ENCODE measurements around the gene GFER. TPM values are rescaled to one million over a fixed set of nuclear protein-coding genes. Genes with fewer than 3 reads are reported as not detected.

Gene GFER
- total RNA-seq, 1 experiment from 2014 or later, result 26.1 TPM

- no peak for DNase-seq (ENCODE audit: extremely low read depth, low read depth)
These were observed 5.5 kb downstream of the GFER start, which contains the start of gene SYNGR3 for GRCh38 chr16:1989209-1990100. Gene SYNGR3 (plus strand): TSS chr16:1989970. CDS start chr16:1990103, 133 bp downstream.

GRCh38 chr16:1990101-1990350 lies 6.0 kb downstream of the GFER start:
- no peak for DNase-seq (ENCODE audit: extremely low read depth, low read depth)

- no peak for DNase-seq (ENCODE audit: extremely low read depth, low read depth)
These were observed 6.5 kb downstream of the GFER start for GRCh38 chr16:1990351-1991134.

- no peak for DNase-seq (ENCODE audit: extremely low read depth, low read depth)
These were observed 7.2 kb downstream of the GFER start for GRCh38 chr16:1991135-1991551.

- no peak for DNase-seq (ENCODE audit: extremely low read depth, low read depth)
These were observed 7.6 kb downstream of the GFER start for GRCh38 chr16:1991588-1991947.

GRCh38 chr16:1991948-1992703 lies 8.1 kb downstream of the GFER start:
- DNase-seq (ENCODE audit: extremely low read depth, low read depth), result peak; percentile 89

- DNase-seq (ENCODE audit: extremely low read depth, low read depth), result no peak
These were observed 8.8 kb downstream of the GFER start for GRCh38 chr16:1992704-1993317.

- DNase-seq (ENCODE audit: extremely low read depth, low read depth), result no peak
These were observed 9.7 kb downstream of the GFER start for GRCh38 chr16:1993731-1994131.

GRCh38 chr16:1997494-1998359 lies 13.7 kb downstream of the GFER start:
- no peak for DNase-seq (ENCODE audit: extremely low read depth, low read depth)

GRCh38 chr16:1998360-1998835 lies 14.4 kb downstream of the GFER start:
- DNase-seq (ENCODE audit: extremely low read depth, low read depth), result no peak

GRCh38 chr16:1998852-1999801 lies 15.1 kb downstream of the GFER start:
- no peak for DNase-seq (ENCODE audit: extremely low read depth, low read depth)

GRCh38 chr16:1999866-2000514 lies 16.0 kb downstream of the GFER start:
- DNase-seq (ENCODE audit: extremely low read depth, low read depth), result no peak

GRCh38 chr16:2001035-2001434 lies 17.0 kb downstream of the GFER start:
- no peak for DNase-seq (ENCODE audit: extremely low read depth, low read depth)

- no peak for DNase-seq (ENCODE audit: extremely low read depth, low read depth)
These were observed 17.7 kb downstream of the GFER start for GRCh38 chr16:2001456-2002355.

- DNase-seq (ENCODE audit: extremely low read depth, low read depth), result no peak
These were observed 18.6 kb downstream of the GFER start for GRCh38 chr16:2002406-2003230.

GRCh38 chr16:2003231-2003826 lies 19.3 kb downstream of the GFER start:
- DNase-seq (ENCODE audit: extremely low read depth, low read depth), result no peak

Data from NCI-H460 (cell line).